Activated CD8-positive, alpha-beta memory T cell treated with anti-CD3 and anti-CD28 coated beads for 48 hours (primary cell): ENCODE results near the gene CACNA2D3.

Experiments
- DNase-seq, 3 experiments: peaks; one replicate each; pipeline ENCODE4 v3.0.0-alpha.2; 2020; ENCODE audit warnings: low read depth in 2 of 3, low spot score in 2 of 3

The CACNA2D3 gene

DNA sequence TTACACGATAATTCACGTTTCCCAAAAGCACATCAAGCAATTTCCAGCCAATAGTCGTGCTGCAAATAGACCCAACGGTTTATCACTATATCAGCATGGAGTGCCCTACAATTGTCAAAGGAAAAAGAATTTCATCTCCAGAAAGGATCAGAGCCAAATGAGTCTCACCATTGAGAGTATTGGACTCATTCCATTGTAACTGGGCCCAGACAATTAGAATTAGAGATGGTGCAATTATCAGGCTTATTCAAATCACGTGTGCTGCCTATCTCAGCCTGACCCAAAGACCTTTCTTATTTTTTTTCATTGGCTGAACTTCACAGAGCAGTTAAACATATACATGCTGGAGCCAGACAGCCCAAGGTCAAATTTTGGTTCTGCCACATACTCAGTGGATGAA lies 892.6 kb downstream of the CACNA2D3 start:
- DNase-seq, result no peak

DNA sequence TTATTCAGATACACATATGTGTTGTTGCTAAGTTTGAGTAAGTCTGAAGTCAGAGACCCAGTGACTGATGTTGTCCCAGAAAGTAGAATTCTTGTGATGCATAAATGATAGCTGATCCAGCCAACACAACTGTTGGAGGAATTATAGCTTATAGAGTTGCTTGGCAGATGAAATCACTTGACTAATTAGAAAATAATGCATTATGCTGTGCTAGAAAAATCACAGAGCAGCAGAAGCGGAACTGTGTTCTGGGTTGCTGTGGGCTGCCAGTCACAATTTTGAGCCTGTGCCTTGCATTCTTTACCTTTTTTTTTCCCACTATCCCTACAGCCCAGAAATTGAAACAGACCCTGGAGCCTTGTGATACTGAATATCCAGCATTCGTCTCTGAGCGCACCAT lies 895.5 kb downstream of the CACNA2D3 start:
- no peak for DNase-seq

DNA sequence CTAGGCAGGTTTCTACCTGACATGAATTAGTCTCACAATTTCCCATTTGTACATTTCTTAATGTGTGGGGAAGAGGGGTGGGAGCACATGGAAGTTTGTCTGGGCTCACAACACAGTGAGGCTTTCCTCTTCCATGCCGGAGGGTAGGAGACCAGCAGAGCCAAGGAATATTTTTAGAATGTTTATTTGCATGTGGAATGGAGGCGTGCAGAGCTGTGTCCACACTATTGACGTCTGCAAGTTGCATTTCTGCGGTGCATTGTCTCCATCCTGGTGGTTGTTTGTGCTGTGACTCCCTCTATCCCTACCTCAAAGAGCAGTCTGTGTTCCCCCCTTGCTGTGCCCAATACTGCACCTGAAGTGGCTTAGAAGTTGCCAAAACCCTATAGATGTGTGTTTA lies 908.6 kb downstream of the CACNA2D3 start:
- no peak for DNase-seq

DNA sequence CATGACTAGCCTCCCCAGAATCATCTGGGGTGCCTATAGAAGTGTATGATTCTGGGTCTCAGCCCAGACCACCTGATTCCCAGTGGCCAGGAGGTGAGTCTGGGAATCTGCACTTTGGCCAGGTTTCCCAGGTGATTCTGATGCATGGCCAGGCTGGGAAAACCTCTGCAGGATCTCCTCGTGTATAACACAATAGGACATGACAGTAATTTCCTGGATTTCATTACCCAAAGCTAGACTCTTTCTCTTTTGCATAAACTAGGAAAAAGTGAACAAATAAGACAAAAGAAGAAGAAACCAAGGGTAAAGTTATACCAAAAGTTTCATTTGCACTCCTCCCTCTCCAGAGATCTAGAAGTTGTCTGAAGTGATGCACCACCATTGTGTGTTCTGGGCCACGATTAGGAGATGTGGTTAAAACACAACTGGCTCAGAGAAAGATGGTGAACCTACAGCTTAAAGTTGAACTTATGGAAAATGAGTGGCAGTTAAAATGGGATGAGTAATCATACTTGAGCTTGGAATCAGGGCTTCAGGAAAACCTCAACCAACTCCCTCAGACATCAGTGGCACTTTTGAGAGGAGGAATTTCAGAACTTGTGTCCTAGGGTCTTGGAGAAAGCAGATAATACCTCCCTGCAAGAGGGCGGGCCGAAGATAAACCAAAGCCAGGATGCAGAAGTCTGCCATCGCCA lies 914.7 kb downstream of the CACNA2D3 start:
- DNase-seq, result no peak

DNA sequence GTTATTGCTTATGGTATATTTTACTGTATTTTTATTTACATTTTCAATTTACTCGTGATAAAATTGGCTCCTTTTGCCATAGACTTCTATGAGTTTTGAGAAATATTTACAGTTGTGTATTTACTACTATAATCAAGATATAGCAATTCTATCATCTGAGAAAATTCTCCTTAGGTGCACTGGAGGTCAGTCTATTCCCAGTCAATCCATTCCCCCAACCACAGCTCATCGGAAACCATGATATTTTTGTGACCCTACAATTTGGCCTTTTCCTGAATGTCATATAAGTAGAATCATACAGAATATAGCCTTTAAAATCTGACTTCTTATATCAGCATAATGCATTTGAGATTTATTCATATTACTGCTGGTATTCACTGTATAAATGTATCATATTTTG lies 920.2 kb downstream of the CACNA2D3 start:
- no peak for DNase-seq

DNA sequence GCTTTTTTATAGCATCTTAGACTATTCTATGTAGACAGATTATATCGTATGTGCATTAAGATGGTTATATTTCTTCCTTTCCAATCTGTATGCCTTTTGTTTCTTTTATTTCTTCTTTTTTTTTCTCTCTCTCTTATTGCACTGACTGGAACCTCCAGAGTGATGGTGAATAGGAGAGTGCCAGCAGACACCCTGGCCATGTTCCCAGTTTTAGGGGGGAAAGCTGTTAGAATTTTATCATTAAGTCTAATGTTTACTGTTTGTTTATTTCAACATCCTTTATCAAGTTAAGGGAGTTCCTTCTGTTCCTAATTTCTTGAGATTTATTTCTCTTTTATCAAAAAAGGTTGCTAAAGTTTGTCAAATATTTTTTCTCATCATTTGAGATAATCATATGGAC lies 922.1 kb downstream of the CACNA2D3 start:
- no peak for DNase-seq

DNA sequence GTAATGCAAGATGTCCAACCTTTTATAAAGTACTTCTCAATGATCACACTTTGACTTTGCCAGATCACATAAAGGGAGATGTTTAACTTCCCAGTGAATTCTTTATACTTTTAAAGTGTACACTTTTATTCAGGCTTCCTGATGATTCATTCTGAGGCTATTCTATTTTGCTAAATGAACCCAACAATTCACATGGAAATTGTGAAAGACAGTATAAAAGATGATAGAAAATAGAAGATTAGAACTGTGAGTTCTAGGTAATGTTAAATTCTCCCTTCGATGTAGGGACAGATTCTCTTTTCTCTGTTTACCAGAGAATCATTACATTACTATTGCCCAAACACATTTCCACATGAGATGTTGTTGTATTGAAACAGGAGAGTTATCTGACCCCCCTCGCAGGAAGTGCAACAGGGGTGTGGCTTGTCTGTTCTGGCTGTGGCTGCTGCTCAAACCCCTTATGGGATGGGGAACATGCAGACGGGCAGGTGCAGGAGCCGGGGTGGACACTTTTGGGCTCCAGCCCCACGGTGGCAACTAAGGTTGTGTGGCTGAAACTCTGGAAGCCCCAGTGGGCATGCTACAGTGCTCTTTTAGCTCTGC lies 936.8 kb downstream of the CACNA2D3 start:
- no peak for DNase-seq

DNA sequence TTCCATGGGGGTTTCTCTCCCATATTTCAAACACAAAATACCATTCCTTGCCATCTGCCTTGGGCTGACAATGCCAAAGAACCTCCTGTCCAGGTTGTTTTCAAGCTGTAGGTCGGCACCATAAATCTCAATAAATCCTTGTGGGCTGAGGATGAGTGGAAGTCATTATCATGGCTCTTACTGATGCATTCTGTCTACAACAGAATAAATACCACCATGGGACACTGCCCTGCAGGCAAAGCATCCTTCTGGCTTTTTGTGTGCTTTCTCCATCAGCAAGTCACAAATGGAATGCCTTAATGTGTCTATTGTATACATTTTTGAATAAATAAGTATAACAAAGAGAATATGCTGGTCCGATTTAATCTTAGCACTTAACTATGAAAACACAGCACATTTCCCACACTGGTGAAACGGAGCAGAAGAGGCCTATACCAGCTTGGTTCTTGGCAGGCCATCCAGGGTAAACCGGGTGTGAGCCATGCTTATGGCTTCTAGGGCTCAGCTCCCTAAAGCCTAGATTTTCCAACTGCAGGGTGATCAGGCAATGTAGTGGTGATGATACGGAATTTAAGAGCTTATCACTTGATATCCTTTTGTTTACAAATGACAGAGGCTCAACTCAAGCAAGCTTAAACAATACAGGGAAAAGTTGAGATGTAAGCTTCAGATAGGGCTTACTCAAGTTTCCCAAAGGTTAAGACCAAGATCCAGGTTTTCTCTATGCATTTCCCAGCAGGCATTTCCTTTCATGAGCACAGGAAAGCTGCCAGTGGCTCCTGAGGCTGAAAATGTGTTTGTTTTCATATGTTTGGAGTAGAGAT lies 938.8 kb downstream of the CACNA2D3 start:
- no peak for DNase-seq

DNA sequence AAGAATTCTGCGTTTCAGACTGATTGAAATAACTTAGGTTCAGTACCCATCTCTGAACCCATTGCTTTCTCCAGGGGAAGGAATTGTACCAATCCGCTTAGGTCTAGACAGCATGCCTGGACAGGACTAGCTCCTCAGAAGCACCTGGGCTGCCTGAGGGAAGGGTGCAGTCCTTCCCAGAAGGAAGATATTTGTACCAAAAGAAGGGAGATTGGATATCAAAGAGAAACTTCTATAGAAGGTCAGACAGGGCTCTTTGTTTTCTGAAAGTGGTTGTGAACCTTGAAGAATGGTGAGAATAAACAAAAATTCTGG lies 939.3 kb downstream of the CACNA2D3 start:
- DNase-seq, result no peak

DNA sequence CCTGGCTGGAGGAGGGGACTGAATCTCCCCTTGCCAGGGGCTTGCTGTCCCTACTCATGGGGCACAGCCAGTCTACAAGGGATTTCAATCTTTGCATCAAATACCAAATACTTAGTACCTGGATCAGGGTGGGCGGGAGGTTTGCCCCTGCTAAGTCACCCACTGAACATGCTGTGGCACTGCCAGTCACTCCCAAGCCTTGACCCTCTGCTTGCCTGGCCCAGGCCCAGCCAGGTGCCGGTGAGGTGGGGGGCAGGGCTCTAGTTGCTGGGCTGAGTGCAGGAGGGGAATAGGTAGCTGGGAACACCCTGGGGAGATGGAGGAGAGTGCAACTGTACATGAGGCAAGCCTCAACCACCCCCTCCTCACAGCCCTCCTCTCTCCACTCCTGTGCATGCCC lies 941.8 kb downstream of the CACNA2D3 start:
- DNase-seq, result no peak

DNA sequence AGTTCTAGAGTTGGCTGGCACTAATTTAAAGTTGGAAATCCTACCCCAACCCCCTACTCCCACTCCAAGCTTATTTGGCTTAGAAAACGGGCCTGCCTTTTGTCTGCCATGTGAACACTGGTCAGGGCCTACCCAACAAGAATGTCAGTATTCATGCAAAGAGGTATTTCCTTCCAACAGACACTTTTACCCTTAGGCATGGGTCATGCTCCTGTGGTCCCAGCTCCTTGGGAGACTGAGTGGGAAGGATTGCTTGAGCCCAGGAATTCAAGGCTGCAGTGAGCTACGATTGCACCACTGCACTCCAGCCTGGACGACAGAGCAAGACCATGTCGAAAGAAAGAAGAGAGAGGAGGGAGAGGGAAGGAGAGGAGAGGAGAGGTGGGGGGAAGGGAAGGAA lies 943.0 kb downstream of the CACNA2D3 start:
- no peak for DNase-seq

DNA sequence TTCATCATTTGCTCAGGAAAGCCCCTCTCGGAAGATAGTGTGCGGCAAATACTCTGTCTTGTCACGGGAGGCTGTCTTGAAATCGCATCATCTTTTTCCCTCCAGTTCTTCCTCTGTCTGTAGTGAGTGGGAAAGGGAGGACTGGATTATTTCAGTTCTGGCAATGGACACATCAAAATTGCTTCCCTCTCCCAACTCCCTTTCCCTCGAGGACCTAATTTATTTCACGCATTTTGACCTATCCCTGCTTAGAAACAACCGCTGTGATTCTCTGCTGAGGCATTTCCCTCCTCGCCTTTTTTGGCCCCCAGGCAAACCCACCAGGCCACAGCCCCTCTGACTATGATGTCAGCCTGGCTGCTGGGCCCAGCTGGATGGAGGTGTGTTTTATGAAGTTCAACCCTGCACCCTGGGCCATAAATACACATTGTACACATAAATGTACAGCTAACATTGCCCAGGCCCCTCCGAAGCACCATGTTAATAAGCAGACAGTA lies 944.2 kb downstream of the CACNA2D3 start:
- DNase-seq, result no peak

DNA sequence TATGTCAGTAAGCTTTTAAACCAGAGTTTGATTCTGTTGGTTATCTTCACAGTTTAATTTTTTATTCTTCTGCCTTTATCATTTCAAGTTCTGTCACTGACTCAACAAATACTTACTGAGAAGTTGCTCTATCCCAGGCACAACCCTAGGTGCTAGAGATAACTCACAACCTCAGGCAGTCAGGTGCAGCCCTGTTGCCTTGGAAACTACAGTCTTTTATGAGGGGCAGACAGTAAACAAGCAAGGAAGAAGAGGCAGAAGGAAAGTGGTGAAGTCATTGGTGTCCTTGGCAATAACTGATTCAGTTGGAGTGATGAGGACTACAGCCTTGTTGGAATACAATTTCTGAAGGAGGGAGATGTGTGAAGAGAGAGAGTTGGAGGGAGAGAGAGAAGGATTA lies 947.6 kb downstream of the CACNA2D3 start:
- no peak for DNase-seq

DNA sequence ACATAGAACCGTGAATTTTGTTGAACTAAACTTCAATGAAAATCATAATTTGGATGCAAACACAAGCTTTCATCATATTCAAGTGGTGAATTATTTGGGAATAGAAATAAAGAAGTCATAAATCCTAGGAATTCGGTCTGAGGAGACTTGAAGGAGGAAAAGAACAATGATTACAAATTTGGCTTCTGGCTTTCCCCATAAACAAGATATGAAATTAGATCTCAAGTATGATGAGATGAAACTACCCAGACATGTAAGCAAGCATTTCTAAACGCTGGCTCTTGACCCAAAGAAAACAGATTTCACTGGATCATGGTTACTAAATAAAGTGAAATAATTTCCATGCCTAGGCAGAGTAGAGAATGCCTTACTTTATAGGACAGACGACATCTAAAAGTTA lies 952.4 kb downstream of the CACNA2D3 start:
- no peak for DNase-seq

DNA sequence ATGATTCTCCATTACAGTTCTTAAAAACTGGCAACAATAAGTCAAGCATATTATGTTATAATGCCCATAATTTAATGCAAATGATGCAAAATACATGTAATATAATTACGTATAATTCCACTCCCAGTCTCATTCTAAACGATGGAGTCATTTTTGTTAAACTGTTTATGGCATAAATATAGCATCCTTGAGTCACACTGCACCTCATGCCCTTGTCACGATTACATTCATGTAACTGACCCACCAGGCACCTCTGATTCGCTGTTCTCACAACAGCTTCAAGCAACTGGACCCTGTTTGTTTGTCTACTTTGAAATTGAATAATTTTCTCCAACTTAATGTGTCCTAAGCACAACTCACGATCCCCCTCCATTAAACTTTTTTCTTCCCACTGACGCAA lies 953.5 kb downstream of the CACNA2D3 start:
- no peak for DNase-seq

DNA sequence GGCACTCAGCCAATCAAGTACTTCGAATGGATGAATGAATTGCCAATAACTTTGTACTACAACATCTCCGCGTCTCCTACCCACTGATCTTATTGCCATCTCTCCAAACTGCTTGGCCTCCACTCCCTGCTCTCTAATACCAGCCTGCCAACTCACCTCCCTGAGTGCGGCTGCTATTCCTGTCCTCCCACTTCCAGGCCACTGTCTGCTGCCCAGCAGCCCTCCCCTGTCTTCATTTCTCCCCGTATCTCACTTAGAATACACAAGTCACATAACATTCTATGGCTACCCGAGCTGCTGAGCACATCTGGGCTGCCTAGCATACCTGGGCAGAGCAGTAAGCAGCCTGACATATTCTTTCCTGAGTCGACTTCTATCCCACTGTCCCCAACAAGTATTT lies 955.4 kb downstream of the CACNA2D3 start:
- DNase-seq, result no peak

DNA sequence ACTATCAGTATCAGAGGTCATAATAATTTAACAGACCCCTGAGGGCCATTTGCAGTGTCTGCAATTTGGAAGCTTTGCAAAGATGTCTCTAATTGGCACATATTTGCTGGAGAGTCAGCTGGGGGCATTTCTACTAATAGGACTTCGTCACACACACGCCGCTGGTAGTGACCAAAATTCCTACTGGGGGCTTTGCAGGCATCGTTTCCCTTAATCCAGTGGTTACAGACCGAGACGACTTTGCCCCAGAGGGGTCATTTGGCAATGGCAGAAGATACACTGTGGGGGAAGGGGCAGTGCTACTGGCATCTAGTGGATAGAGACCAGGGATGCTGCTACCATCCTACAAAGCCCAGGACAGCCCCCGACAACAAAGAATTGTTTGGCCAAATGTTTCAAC lies 956.5 kb downstream of the CACNA2D3 start:
- DNase-seq, result no peak

DNA sequence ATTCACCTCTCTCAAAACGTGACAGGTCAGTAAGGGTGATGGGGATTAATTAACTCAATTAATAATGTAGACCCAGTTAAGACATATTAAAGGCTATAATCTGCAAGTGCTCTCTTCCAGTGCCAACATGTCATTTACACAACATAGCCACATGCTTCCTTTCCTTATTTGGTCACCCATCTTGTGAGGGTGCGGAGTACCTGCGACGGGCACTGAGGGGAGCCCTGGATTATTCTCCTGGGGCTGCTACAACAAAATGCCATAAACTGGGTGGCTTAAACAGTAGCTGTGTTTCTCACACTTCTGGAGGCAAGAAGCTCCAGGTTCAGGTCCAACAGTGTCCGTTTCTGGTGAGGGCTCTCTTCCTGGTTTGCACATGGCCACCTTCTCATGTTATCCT lies 962.9 kb downstream of the CACNA2D3 start:
- no peak for DNase-seq

DNA sequence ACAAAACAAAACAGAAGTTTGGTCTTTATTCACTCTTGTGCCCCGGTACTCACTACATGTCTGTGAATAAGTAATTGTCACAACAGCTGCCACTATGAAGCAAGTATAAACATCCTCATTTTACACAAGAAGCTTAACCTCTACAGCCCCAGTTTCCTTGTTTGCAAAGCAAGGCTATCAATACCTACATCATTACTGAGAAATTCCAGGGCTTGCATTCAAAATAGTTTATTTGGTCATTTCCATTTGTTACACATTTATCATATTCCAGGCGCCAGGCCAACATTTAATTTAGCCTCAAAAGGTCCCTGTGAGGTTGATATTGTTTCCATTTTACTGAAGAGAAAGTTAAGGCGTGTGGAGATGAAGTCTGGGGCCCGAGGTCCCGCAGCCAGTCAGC lies 966.9 kb downstream of the CACNA2D3 start:
- no peak for DNase-seq

DNA sequence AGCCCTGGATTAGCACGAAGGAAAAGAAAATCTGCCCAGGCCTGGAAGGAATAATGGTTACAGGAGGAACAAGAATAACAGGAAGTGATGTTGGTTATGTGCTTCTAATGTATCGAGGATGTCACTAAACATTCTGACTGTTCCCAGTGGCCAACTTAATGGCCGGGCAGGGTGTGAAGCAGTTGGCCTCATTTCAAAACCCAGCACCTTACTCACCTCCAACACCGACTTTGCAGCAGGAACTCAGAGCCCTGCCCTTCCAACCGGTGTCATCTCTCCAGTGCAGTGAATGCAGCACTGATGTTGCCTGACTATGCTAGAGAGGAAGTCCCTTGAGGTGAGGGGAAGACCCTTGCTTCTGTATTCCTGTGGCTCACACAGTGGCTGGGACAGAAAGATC lies 967.9 kb downstream of the CACNA2D3 start:
- DNase-seq, result no peak

DNA sequence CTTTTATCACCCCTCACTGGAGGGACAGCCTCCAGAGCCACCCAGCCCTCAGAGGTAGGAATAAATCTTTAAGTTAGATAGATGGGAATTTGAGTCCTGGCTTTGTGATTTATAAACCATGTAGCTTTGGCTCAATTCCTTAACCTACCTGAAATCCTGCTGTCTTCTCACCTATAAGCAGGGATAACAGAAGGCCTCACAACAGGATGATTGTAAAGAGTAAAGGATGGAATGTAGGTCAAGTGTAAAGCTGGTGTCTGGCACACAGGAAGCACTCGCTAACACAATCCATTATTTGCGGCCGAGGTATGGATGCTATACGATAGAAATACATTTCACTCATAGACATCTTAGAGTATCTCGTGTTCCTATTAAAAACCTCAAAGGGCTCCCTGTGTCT lies 968.4 kb downstream of the CACNA2D3 start:
- DNase-seq, result no peak
